Measurements from ENCODE around the gene MACF1.

MACF1 gene

GRCh38 chr1:39183503-39184353 is 20.8 kb upstream of the MACF1 start:
- Histone ChIP-seq H3K36me3 (peaks cover 0 to 22% (median 14%) of the 10 kb centered on the region in 11 experiments; a peak in 13 of 22 replicates), H3K9ac (peak overlapping the region in 3 of 11 experiments; percentile 7 to 19 (median 14); a peak in 1 of 22 replicates), H3K4me1 (peaks cover 40 to 72% (median 51%) of the 10 kb centered on the region in 10 experiments), H3K9me3 (replicated peaks in 1 of 11) (peaks cover 0 to 27% (median 20%) of the 10 kb centered on the region in 11 experiments; a peak in 17 of 22 replicates), H3K27me3 (no peaks in the 10 kb centered on the region), H4K20me1 (peaks cover 9 to 91% (median 21%) of the 10 kb centered on the region in 11 experiments; a peak in 18 of 22 replicates), H3K27ac (peak overlapping the region in 6 of 11 experiments; percentile 3 to 77 (median 26); a peak in 8 of 22 replicates), H3K4me3 (no peak overlapping the region), H3K4me2 (peak overlapping the region; percentile 35 to 84 (median 56))
- TF ChIP-seq Cebpa-rat (IDR thresholded peaks at IDR 0.05) = no peak

GRCh38 chr1:39184354-39184818 is 20.1 kb upstream of the MACF1 start:
- no peak for TF ChIP-seq Cebpa-rat (IDR thresholded peaks at IDR 0.05)
- Histone ChIP-seq H3K4me2 (peak overlapping the region; percentile 35 to 84 (median 56)), H3K27ac (peak overlapping the region in 5 of 11 experiments; percentile 3 to 77 (median 29); a peak in 10 of 22 replicates), H4K20me1 (peaks cover 9 to 91% (median 21%) of the 10 kb centered on the region in 11 experiments; a peak in 18 of 22 replicates), H3K4me1 (peaks cover 46 to 73% (median 57%) of the 10 kb centered on the region in 10 experiments), H3K36me3 (peaks cover 0 to 22% (median 14%) of the 10 kb centered on the region in 11 experiments; a peak in 13 of 22 replicates), H3K4me3 (no peak overlapping the region), H3K9me3 (replicated peaks in 1 of 11) (peaks cover 0 to 27% (median 20%) of the 10 kb centered on the region in 11 experiments; a peak in 17 of 22 replicates), H3K9ac (peak overlapping the region in 1 of 11 experiments; percentile 19; a peak in 1 of 22 replicates), H3K27me3 (no peaks in the 10 kb centered on the region)

- Histone ChIP-seq H3K27ac (no peak overlapping the region), H4K20me1 (peaks cover 9 to 97% (median 22%) of the 10 kb centered on the region in 11 experiments; a peak in 18 of 22 replicates), H3K4me1 (peaks cover 76 to 96% (median 87%) of the 10 kb centered on the region in 10 experiments), H3K27me3 (no peaks in the 10 kb centered on the region), H3K36me3 (no peaks in the 10 kb centered on the region; a peak in 1 of 22 replicates), H3K9me3 (replicated peaks in 1 of 11) (peaks cover 0 to 3% (median 0%) of the 10 kb centered on the region in 11 experiments; a peak in 4 of 22 replicates), H3K4me3 (no peak overlapping the region), H3K9ac (no peak overlapping the region), H3K4me2 (peak overlapping the region in 2 of 11 experiments; percentile 20 to 54; a peak in 4 of 22 replicates)
- no peak for TF ChIP-seq Cebpa-rat (IDR thresholded peaks at IDR 0.05)
These were observed 17.0 kb upstream of the MACF1 start for GRCh38 chr1:39187275-39188046.

GRCh38 chr1:39189592-39190041 is 14.9 kb upstream of the MACF1 start:
- peak overlapping the region; percentile 2 to 90 (median 21); a peak in 13 of 22 replicates for H3K4me2 ChIP-seq
- H4K20me1 ChIP-seq = peaks cover 1 to 95% (median 12%) of the 10 kb centered on the region in 11 experiments; a peak in 16 of 22 replicates
- TF ChIP-seq Cebpa-rat (IDR thresholded peaks at IDR 0.05) = no peak
- H3K36me3 ChIP-seq = no peaks in the 10 kb centered on the region
- H3K9ac ChIP-seq = no peak overlapping the region
- peak overlapping the region in 2 of 11 experiments; percentile 41 to 97; a peak in 1 of 22 replicates for H3K27ac ChIP-seq
- peaks cover 79 to 98% (median 89%) of the 10 kb centered on the region in 10 experiments for H3K4me1 ChIP-seq
- no peaks in the 10 kb centered on the region for H3K9me3 ChIP-seq (replicated peaks in 1 of 11)
- no peaks in the 10 kb centered on the region for H3K27me3 ChIP-seq
- H3K4me3 ChIP-seq = no peak overlapping the region

GRCh38 chr1:39190096-39190495 is 14.4 kb upstream of the MACF1 start:
- Histone ChIP-seq H3K36me3 (no peaks in the 10 kb centered on the region), H3K4me2 (peak overlapping the region in 6 of 11 experiments; percentile 11 to 92 (median 82); a peak in 5 of 22 replicates), H3K4me3 (no peak overlapping the region), H3K27ac (peak overlapping the region in 3 of 11 experiments; percentile 41 to 97 (median 92); a peak in 2 of 22 replicates), H3K27me3 (no peaks in the 10 kb centered on the region), H3K4me1 (peaks cover 79 to 98% (median 89%) of the 10 kb centered on the region in 10 experiments), H4K20me1 (peaks cover 0 to 95% (median 10%) of the 10 kb centered on the region in 11 experiments; a peak in 15 of 22 replicates), H3K9ac (peak overlapping the region in 2 of 11 experiments; percentile 7 to 41; a peak in 2 of 22 replicates), H3K9me3 (replicated peaks in 1 of 11) (no peaks in the 10 kb centered on the region)
- no peak for TF ChIP-seq Cebpa-rat (IDR thresholded peaks at IDR 0.05)

- peak overlapping the region in 1 of 10 experiments; percentile 2; a peak in 1 of 20 replicates for H3K4me3 ChIP-seq
- H3K9me3 ChIP-seq (replicated peaks in 1 of 11) = no peaks in the 10 kb centered on the region
- H3K27me3 ChIP-seq = no peaks in the 10 kb centered on the region
- H3K4me1 ChIP-seq = peaks cover 88 to 97% (median 95%) of the 10 kb centered on the region in 10 experiments
- peak overlapping the region; percentile 11 to 86 (median 81); a peak in 16 of 22 replicates for H3K9ac ChIP-seq
- peaks cover 0 to 67% (median 3%) of the 10 kb centered on the region in 11 experiments; a peak in 8 of 22 replicates for H4K20me1 ChIP-seq
- H3K4me2 ChIP-seq = peak overlapping the region; percentile 79 to 97 (median 90)
- no peak for TF ChIP-seq Cebpa-rat (IDR thresholded peaks at IDR 0.05)
- peak overlapping the region in 10 of 11 experiments; percentile 78 to 97 (median 94); a peak in 20 of 22 replicates for H3K27ac ChIP-seq
- H3K36me3 ChIP-seq = no peaks in the 10 kb centered on the region
These were observed 10.0 kb upstream of the MACF1 start for GRCh38 chr1:39194398-39195051.

GRCh38 chr1:39195166-39196111 is 9.1 kb upstream of the MACF1 start:
- peaks cover 80 to 96% (median 91%) of the 10 kb centered on the region in 10 experiments for H3K4me1 ChIP-seq

More at GRCh38 chr1:39195166-39196111, 9.1 kb upstream of the MACF1 start:
- TF ChIP-seq Cebpa-rat (IDR thresholded peaks at IDR 0.05) = no peak
- peak overlapping the region in 6 of 10 experiments; percentile 17 to 54 (median 48); a peak in 6 of 20 replicates for H3K4me3 ChIP-seq
- H3K9ac ChIP-seq = peak overlapping the region; percentile 11 to 86 (median 81); a peak in 19 of 22 replicates
- no peaks in the 10 kb centered on the region for H3K36me3 ChIP-seq
- H3K27me3 ChIP-seq = no peaks in the 10 kb centered on the region
- H3K27ac ChIP-seq = peak overlapping the region; percentile 26 to 97 (median 94); a peak in 21 of 22 replicates
- H3K9me3 ChIP-seq (replicated peaks in 1 of 11) = no peaks in the 10 kb centered on the region
- H3K4me2 ChIP-seq = peak overlapping the region; percentile 79 to 97 (median 90)
- H4K20me1 ChIP-seq = peaks cover 0 to 59% (median 3%) of the 10 kb centered on the region in 11 experiments; a peak in 8 of 22 replicates

All from BLaER1 treated with 17β-estradiol and CSF1 and Interleukin-3, amounts not matched to agents 10 nM and 100 nM (cell line).